ENCODE measurements around the gene NAB2.

NAB2 gene

GRCh38 chr12:57093415-57094207, 4.7 kb downstream of the NAB2 start:
- Histone ChIP-seq H2AFZ (ENCODE audit: low read length) (no peak overlapping the region), H3K4me1 (ENCODE audit: insufficient read depth, low read length, severe bottlenecking) (peaks cover 24% of the 10 kb centered on the region), H3K36me3 (ENCODE audit: insufficient read depth, low read length) (peaks cover 39% of the 10 kb centered on the region; the same call in 1 of the 2 replicates), H3K27ac (ENCODE audit: low read depth, low read length, poor library complexity, severe bottlenecking) (no peak overlapping the region), H3K9me3 (ENCODE audit: low read length) (no peaks in the 10 kb centered on the region), H3F3A (ENCODE audit: insufficient read depth, low read length) (no peaks in the 10 kb centered on the region), H4K20me1 (ENCODE audit: insufficient read depth, low read length) (no peaks in the 10 kb centered on the region), H3K9me2 (ENCODE audit: low read depth, low read length) (no peaks in the 10 kb centered on the region), H3K9ac (ENCODE audit: low read length) (peak overlapping the region; percentile 2; the same call in 1 of the 2 replicates), H3K79me2 (ENCODE audit: insufficient read depth, low read length) (no peaks in the 10 kb centered on the region), H3K4me3 (ENCODE audit: low read depth, low read length, poor library complexity, severe bottlenecking) (peak overlapping the region; percentile 4), H3K27me3 (ENCODE audit: insufficient read depth, low read length) (no peaks in the 10 kb centered on the region), H3K4me2 (ENCODE audit: low read length) (peak overlapping the region; percentile 30; the same call in 1 of the 2 replicates)
- TF ChIP-seq, protein P1, sequence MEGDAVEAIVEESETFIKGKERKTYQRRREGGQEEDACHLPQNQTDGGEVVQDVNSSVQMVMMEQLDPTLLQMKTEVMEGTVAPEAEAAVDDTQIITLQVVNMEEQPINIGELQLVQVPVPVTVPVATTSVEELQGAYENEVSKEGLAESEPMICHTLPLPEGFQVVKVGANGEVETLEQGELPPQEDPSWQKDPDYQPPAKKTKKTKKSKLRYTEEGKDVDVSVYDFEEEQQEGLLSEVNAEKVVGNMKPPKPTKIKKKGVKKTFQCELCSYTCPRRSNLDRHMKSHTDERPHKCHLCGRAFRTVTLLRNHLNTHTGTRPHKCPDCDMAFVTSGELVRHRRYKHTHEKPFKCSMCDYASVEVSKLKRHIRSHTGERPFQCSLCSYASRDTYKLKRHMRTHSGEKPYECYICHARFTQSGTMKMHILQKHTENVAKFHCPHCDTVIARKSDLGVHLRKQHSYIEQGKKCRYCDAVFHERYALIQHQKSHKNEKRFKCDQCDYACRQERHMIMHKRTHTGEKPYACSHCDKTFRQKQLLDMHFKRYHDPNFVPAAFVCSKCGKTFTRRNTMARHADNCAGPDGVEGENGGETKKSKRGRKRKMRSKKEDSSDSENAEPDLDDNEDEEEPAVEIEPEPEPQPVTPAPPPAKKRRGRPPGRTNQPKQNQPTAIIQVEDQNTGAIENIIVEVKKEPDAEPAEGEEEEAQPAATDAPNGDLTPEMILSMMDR (IDR thresholded peaks at IDR 0.05; ENCODE audit: low read length): peak; percentile 66
- TF ChIP-seq EZH2 (IDR thresholded peaks at IDR 0.05; ENCODE audit: borderline replicate concordance, low read length): no peak

DNA sequence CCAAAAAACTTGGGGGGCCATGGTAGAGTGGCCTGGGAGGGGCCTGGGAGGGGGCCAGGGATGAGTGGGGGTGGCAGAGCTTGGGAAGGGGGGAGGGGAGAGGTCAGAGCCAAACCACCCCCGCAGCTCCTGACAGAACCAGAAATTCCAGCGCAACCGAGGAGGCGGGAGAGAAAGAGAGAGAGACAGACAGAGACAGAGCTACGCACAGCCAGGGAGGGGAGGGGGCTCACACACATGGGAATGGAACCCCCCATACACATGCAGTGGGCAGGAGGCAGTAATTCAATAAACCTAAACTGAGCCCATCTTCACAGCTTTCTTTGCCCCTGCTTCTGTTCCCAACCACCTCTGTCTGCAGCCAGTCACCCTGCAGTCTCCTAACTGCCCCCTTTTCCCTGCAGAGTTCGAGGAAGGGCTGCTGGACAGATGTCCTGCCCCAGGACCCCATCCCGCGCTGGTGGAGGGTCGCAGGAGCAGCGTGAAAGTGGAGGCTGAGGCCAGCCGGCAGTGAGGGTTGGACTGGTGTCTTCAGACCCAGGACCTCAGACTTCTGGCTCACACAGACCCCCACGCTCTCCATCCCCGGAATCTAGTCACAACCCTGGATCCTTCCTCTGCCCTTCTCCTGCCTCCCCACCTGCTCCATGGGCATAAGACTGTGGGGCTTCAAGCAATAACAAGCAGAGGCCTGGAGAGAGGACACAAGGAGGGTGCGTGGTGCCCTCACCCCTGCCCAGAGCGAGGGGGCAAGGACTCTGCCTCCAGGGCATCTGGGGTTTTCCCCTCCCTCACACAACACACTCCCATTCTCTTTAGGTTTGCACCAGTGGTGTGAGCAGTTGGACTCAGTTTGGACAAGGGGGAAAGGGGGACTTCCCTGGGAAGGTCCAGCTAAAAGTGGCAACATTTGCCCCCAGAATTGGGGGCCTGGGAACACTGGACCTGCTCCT, 5.6 kb downstream of the NAB2 start:
- no peaks in the 10 kb centered on the region for H3F3A ChIP-seq (ENCODE audit: insufficient read depth, low read length)
- H3K4me1 ChIP-seq (ENCODE audit: insufficient read depth, low read length, severe bottlenecking): peaks cover 20% of the 10 kb centered on the region
- H3K9me2 ChIP-seq (ENCODE audit: low read depth, low read length): no peaks in the 10 kb centered on the region
- H3K79me2 ChIP-seq (ENCODE audit: insufficient read depth, low read length): no peaks in the 10 kb centered on the region
- H3K36me3 ChIP-seq (ENCODE audit: insufficient read depth, low read length): peaks cover 48% of the 10 kb centered on the region; the same call in 1 of the 2 replicates
- no peaks in the 10 kb centered on the region for H3K9me3 ChIP-seq (ENCODE audit: low read length)
- H3K27ac ChIP-seq (ENCODE audit: low read depth, low read length, poor library complexity, severe bottlenecking): no peak overlapping the region
- no peaks in the 10 kb centered on the region for H4K20me1 ChIP-seq (ENCODE audit: insufficient read depth, low read length)
- H3K27me3 ChIP-seq (ENCODE audit: insufficient read depth, low read length): no peaks in the 10 kb centered on the region
- no peak overlapping the region for H2AFZ ChIP-seq (ENCODE audit: low read length)
- H3K9ac ChIP-seq (ENCODE audit: low read length): no peak overlapping the region
- no peak overlapping the region; the same call in 1 of the 2 replicates for H3K4me2 ChIP-seq (ENCODE audit: low read length)
- H3K4me3 ChIP-seq (ENCODE audit: low read depth, low read length, poor library complexity, severe bottlenecking): no peak overlapping the region
- TF ChIP-seq, protein P1 (IDR thresholded peaks at IDR 0.05; ENCODE audit: low read length): no peak
- no peak for TF ChIP-seq EZH2 (IDR thresholded peaks at IDR 0.05; ENCODE audit: borderline replicate concordance, low read length)

DNA sequence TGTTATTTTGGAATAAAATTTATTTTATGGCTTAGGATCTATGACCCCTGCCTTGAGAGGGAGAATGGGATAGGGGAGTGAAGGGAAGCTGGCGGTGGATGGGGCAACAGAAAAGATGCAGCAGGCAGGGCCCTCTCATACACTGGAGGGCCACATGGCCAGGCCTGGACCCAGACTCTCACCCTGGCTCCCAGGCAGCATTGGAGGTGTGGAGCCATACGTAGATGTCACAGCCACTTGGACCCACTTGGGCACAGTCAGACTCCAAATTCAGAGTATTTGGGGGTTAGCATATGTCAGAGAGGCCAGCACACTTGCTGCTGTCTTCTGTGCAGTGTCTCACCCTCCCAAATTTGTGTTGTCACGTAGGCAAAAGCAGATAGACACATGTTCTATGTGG, 6.5 kb downstream of the NAB2 start:
- Histone ChIP-seq H3K9me2 (ENCODE audit: low read depth, low read length) (no peaks in the 10 kb centered on the region), H3K79me2 (ENCODE audit: insufficient read depth, low read length) (no peaks in the 10 kb centered on the region), H4K20me1 (ENCODE audit: insufficient read depth, low read length) (no peaks in the 10 kb centered on the region), H3F3A (ENCODE audit: insufficient read depth, low read length) (no peaks in the 10 kb centered on the region), H2AFZ (ENCODE audit: low read length) (no peak overlapping the region), H3K9me3 (ENCODE audit: low read length) (no peaks in the 10 kb centered on the region), H3K36me3 (ENCODE audit: insufficient read depth, low read length) (peaks cover 57% of the 10 kb centered on the region; the same call in 1 of the 2 replicates), H3K9ac (ENCODE audit: low read length) (no peak overlapping the region), H3K27ac (ENCODE audit: low read depth, low read length, poor library complexity, severe bottlenecking) (no peak overlapping the region), H3K27me3 (ENCODE audit: insufficient read depth, low read length) (no peaks in the 10 kb centered on the region), H3K4me2 (ENCODE audit: low read length) (no peak overlapping the region), H3K4me3 (ENCODE audit: low read depth, low read length, poor library complexity, severe bottlenecking) (no peak overlapping the region), H3K4me1 (ENCODE audit: insufficient read depth, low read length, severe bottlenecking) (peaks cover 14% of the 10 kb centered on the region)
- TF ChIP-seq, protein P1 (IDR thresholded peaks at IDR 0.05; ENCODE audit: low read length): no peak
- no peak for TF ChIP-seq EZH2 (IDR thresholded peaks at IDR 0.05; ENCODE audit: borderline replicate concordance, low read length)
